A549 (cell line): ENCODE data around the gene LUZP4. TPM values are rescaled to one million over a fixed set of nuclear protein-coding genes. Genes with fewer than 3 reads are reported as not detected.

ENCODE experiments used
- ATAC-seq, 2 experiments: fragments of 200-7000 bp in 1 of 2; fragments of >200 bp in 1 of 2; cut with Nextera tagmentation in 1 of 2; cut with Tn5 transposase in 1 of 2; 3 replicates each; pipeline versions ENCODE4 v1.8.0 to v1.9.1; 2018 to 2020; ENCODE audit warnings: mild to moderate bottlenecking in 1 of 2, moderate library complexity in 1 of 2
- CTCF ChIA-PET: fragments of 300-600 bp; sonication (Branson Sonifier 250); formaldehyde crosslinking; extraction: SDS; loops from one replicate; lab custom pipeline; 2021; ENCODE audit warnings: antibody characterized with exemption, inconsistent platforms; lab: Yijun Ruan, JAX
- POLR2A ChIA-PET: fragments of 350-600 bp; formaldehyde crosslinking; extraction: SDS; loops from one replicate; lab custom pipeline; 2021; ENCODE audit warnings: antibody characterized with exemption, inconsistent platforms; lab: Yijun Ruan, JAX
- DNase-seq, 2 experiments: peaks; one replicate each; pipeline versions ENCODE4 v3.0.0 to v3.0.0-alpha.2; 2011 to 2016; ENCODE audit warnings: low read depth in 1 of 2, low spot score in 1 of 2
- FAIRE-seq: peaks from 2 replicates; lab custom pipeline; 2011; peaks lifted over from hg19 to GRCh38; lab: Jason Lieb, UNC
- H3K27ac ChIP-seq, 2 experiments: fragments of >200 bp; sonication (Bioruptor Twin); formaldehyde crosslinking; 3 replicates each; pipeline ENCODE4 v1.5.1; 2016 to 2017
- H3K4me1 ChIP-seq: fragments of >200 bp; sonication (Bioruptor Twin); formaldehyde crosslinking; 3 replicates; pipeline ENCODE4 v1.6.1; 2016
- H3K4me2 ChIP-seq: fragments of >200 bp; sonication (Bioruptor Twin); formaldehyde crosslinking; 3 replicates; pipeline ENCODE4 v1.6.1; 2016
- H3K4me3 ChIP-seq: fragments of >200 bp; sonication (Bioruptor Twin); formaldehyde crosslinking; 3 replicates; pipeline ENCODE4 v1.5.1; 2016
- H3K9me3 ChIP-seq: fragments of >200 bp; sonication (Bioruptor Twin); formaldehyde crosslinking; 3 replicates; pipeline ENCODE4 v1.6.1; 2016
- ATOH8 ChIP-seq: fragments of 250-450 bp; sonication (Bioruptor Pico); IDR thresholded peaks from 2 replicates; pipeline ENCODE4 v1.5.0; 2020; ENCODE audit warnings: low read depth, mild to moderate bottlenecking, moderate library complexity
- BHLHE40 ChIP-seq: IDR thresholded peaks from 2 replicates; pipeline ENCODE4 v1.6.1; 2012; ENCODE audit warnings: low read depth, low read length, inconsistent platforms
- CBX8 ChIP-seq: fragments of 200-600 bp; sonication (generic); IDR thresholded peaks from 2 replicates; pipeline ENCODE4 v1.6.1; 2016
- CEBPB ChIP-seq, 2 experiments: fragments of >200 bp in 1 of 2; sonication (Bioruptor Twin) in 1 of 2; formaldehyde crosslinking in 1 of 2; IDR thresholded peaks; 2 replicates each; pipeline ENCODE4 v1.6.1; 2012 to 2016
- CHD4 ChIP-seq: fragments of 200-600 bp; sonication (generic); IDR thresholded peaks from 2 replicates; pipeline ENCODE4 v1.6.1; 2016; ENCODE audit warnings: antibody characterized with exemption, mild to moderate bottlenecking, borderline replicate concordance
- E2F6 ChIP-seq: IDR thresholded peaks from 2 replicates; pipeline ENCODE4 v1.6.1; 2012; ENCODE audit warnings: low read depth, borderline replicate concordance
- EHMT2 ChIP-seq: fragments of 200-600 bp; sonication (generic); IDR thresholded peaks from 2 replicates; pipeline ENCODE4 v1.6.1; 2016; ENCODE audit warnings: antibody characterized with exemption, low read depth, mild to moderate bottlenecking, moderate library complexity
- ELK1 ChIP-seq: fragments of 150-350 bp; IDR thresholded peaks from 2 replicates; pipeline ENCODE4 v1.6.1; 2014; ENCODE audit warnings: low read depth, mild to moderate bottlenecking, low read length
- EP300 ChIP-seq, 2 experiments: fragments of >200 bp; sonication (Bioruptor Twin); formaldehyde crosslinking; IDR thresholded peaks; 2 replicates in 1 of 2; 3 replicates in 1 of 2; pipeline ENCODE4 v1.6.1; 2016 to 2017
- FOSB ChIP-seq: fragments of 250-450 bp; sonication (Bioruptor Pico); IDR thresholded peaks from 2 replicates; pipeline ENCODE4 v1.5.0; 2020; ENCODE audit warnings: mild to moderate bottlenecking, moderate library complexity
- FOSL2 ChIP-seq, 2 experiments: fragments of 450-650 bp in 1 of 2; fragments of >200 bp in 1 of 2; sonication (Bioruptor Twin) in 1 of 2; formaldehyde crosslinking; IDR thresholded peaks; 2 replicates each; pipeline versions ENCODE4 v1.5.0 to v1.6.1; 2016 to 2020; ENCODE audit warnings: mild to moderate bottlenecking in 1 of 2, moderate library complexity in 1 of 2
- GATA3 ChIP-seq: IDR thresholded peaks from 2 replicates; pipeline ENCODE4 v1.6.1; 2012; ENCODE audit warnings: borderline replicate concordance
- HDAC2 ChIP-seq: fragments of 200-600 bp; sonication (generic); IDR thresholded peaks from 2 replicates; pipeline ENCODE4 v1.6.1; 2016
- HEYL ChIP-seq: fragments of 250-450 bp; sonication (Bioruptor Pico); IDR thresholded peaks from 2 replicates; pipeline ENCODE4 v1.8.0; 2021; ENCODE audit warnings: mild to moderate bottlenecking, moderate library complexity
- HOXB13 ChIP-seq: fragments of 250-450 bp; sonication (Bioruptor Pico); IDR thresholded peaks from 2 replicates; pipeline ENCODE4 v1.5.0; 2020; ENCODE audit warnings: low read depth, mild to moderate bottlenecking, moderate library complexity
- JUN ChIP-seq, 2 experiments: fragments of >200 bp; sonication (Bioruptor Twin); formaldehyde crosslinking; IDR thresholded peaks; 2 replicates in 1 of 2; 3 replicates in 1 of 2; pipeline ENCODE4 v1.6.1; 2016 to 2017
- KDM1A ChIP-seq: fragments of 200-600 bp; sonication (generic); IDR thresholded peaks from 2 replicates; pipeline ENCODE4 v1.6.1; 2016; ENCODE audit warnings: low read depth, mild to moderate bottlenecking
- KDM5A ChIP-seq: fragments of 200-600 bp; sonication (generic); IDR thresholded peaks from 2 replicates; pipeline ENCODE4 v1.6.1; 2016; ENCODE audit warnings: antibody characterized with exemption, mild to moderate bottlenecking
- MAFK ChIP-seq: fragments of 450-650 bp; IDR thresholded peaks from 2 replicates; pipeline ENCODE4 v1.6.1; 2014; ENCODE audit not compliant: partially characterized antibody
- MAZ ChIP-seq: fragments of 150-350 bp; IDR thresholded peaks from 2 replicates; pipeline ENCODE4 v1.6.1; 2014; ENCODE audit warnings: antibody characterized with exemption, low read depth, low read length, borderline replicate concordance
- NFE2L2 ChIP-seq: fragments of 150-350 bp; conservative IDR thresholded peaks from 2 replicates; pipeline ENCODE4 v1.6.1; 2014; ENCODE audit warnings: low read length
- NPAS2 ChIP-seq: fragments of 250-450 bp; sonication (Bioruptor Pico); IDR thresholded peaks from 2 replicates; pipeline ENCODE4 v1.8.0; 2022; ENCODE audit warnings: mild to moderate bottlenecking, moderate library complexity, borderline replicate concordance
- NR3C1 ChIP-seq: fragments of >200 bp; sonication (Bioruptor Twin); formaldehyde crosslinking; IDR thresholded peaks from 3 replicates; pipeline ENCODE4 v1.6.1; 2017
- RAD21 ChIP-seq, 2 experiments: fragments of >200 bp in 1 of 2; sonication (Bioruptor Twin) in 1 of 2; formaldehyde crosslinking in 1 of 2; IDR thresholded peaks in 1 of 2; conservative IDR thresholded peaks in 1 of 2; 2 replicates in 1 of 2; 3 replicates in 1 of 2; pipeline ENCODE4 v1.6.1; 2012 to 2018; ENCODE audit warnings: inconsistent platforms in 1 of 2
- RCOR1 ChIP-seq: fragments of 150-350 bp; IDR thresholded peaks from 2 replicates; pipeline ENCODE4 v1.6.1; 2014; ENCODE audit warnings: antibody characterized with exemption, low read length, low read depth
- TFCP2L1 ChIP-seq: fragments of 250-450 bp; sonication (Bioruptor Pico); IDR thresholded peaks from 2 replicates; pipeline ENCODE4 v1.5.0; 2021; ENCODE audit warnings: mild to moderate bottlenecking
- ZFP36 ChIP-seq: fragments of 450-650 bp; IDR thresholded peaks from 2 replicates; pipeline ENCODE4 v1.6.1; 2014; ENCODE audit warnings: borderline replicate concordance; ENCODE audit not compliant: partially characterized antibody
- ZNF302 ChIP-seq: fragments of 250-450 bp; sonication (Bioruptor Pico); IDR thresholded peaks from 2 replicates; pipeline ENCODE4 v1.9.0; 2021; ENCODE audit warnings: inconsistent platforms, mild to moderate bottlenecking, moderate library complexity
- ZSCAN20 ChIP-seq: fragments of 250-450 bp; sonication (Bioruptor Pico); IDR thresholded peaks from 2 replicates; pipeline ENCODE4 v1.8.0; 2022; ENCODE audit warnings: mild to moderate bottlenecking, moderate library complexity
- WGBS: methylation state at CpG from one replicate; pipeline ENCODE4 v1.1.6; 2017; ENCODE audit errors: missing lambda C conversion rate; 5-methylcytosine and 5-hydroxymethylcytosine counted together
- polyA plus RNA-seq, 4 experiments: library from polyadenylated mRNA; depleted of rRNA in 3 of 4; stranded (reverse); fragments of >200 nt; fragmentation: RNase III in 1 of 4; extraction: RNeasy Plus Mini Kit Qiagen cat#74134 plus additional on column Dnase treatment in 1 of 4; gene quantifications; 2 replicates in 3 of 4; 3 replicates in 1 of 4; pipeline ENCODE4 v1.2.3, GENCODE V29; 2011 to 2017

Gene LUZP4
- polyA plus RNA-seq, 2 of the 4 experiments (the other 2 are of a cell fraction): not detected

- Histone ChIP-seq H3K4me3 (no peak overlapping the region), H3K4me1 (peaks cover 64% of the 10 kb centered on the region), H3K27ac (peak overlapping the region; percentile 50 to 74), H3K4me2 (peak overlapping the region; percentile 61), H3K9me3 (no peaks in the 10 kb centered on the region)
- FAIRE-seq: no peak
- ChIA-PET CTCF (no interaction called here), POLR2A (no interaction called here)
- 7% methylated on average over 1 of the region's 1 CpG for WGBS
- no peak for TF ChIP-seq FOSL2 (IDR thresholded peaks at IDR 0.05)
- 0 out of 2 replicates have a peak, but pooled peaks have one; percentile 8 for TF ChIP-seq FOSL2 (CRISPR knock-in tag; IDR thresholded peaks at IDR 0.05)
- TF ChIP-seq HDAC2: no peak
- peak in 1 of 2 experiments; percentile 38 for DNase-seq
- ATAC-seq: no peak
Observed at GRCh38 chrX:115341421-115341820, 51.9 kb downstream of the LUZP4 start.

- 0% methylated on average over 3 of the region's 3 CpGs for WGBS
- H3K4me2 ChIP-seq: peak overlapping the region; percentile 77
- POLR2A ChIA-PET: interaction anchor here (2.5 kb wide), 1 partner anchor 216 kb away, joined by 32 read pairs; the partner anchor contains the start of gene PLS3
Observed at GRCh38 chrX:115344885-115345614, 55.5 kb downstream of the LUZP4 start.

GRCh38 chrX:115345615-115346014 is 56.1 kb downstream of the LUZP4 start:
- FAIRE-seq: peak; percentile 96
- peak overlapping the region; percentile 88 to 94 for H3K27ac ChIP-seq
- 31% methylated on average over 3 of the region's 3 CpGs for WGBS
- ATAC-seq: peak; percentile 45; a peak in 4 of 6 replicates
- no peak overlapping the region for H3K4me3 ChIP-seq
- no peaks in the 10 kb centered on the region for H3K9me3 ChIP-seq
- ChIA-PET CTCF (interaction anchor here (0.8 to 2.3 kb wide), 5 partner anchors 9 to 15 kb away, joined by 3 to 9 read pairs (median 6); no protein-coding TSS in a partner anchor), POLR2A (interaction anchor here (2.5 kb wide), 1 partner anchor 215 kb away, joined by 32 read pairs; the partner anchor contains the start of gene PLS3)
- peaks cover 60% of the 10 kb centered on the region for H3K4me1 ChIP-seq
- H3K4me2 ChIP-seq: peak overlapping the region; percentile 77
- no peak for DNase-seq
- no peak for TF ChIP-seq EHMT2
- TF ChIP-seq RCOR1: no peak
- TF ChIP-seq TFCP2L1 (CRISPR knock-in tag): no peak
- TF ChIP-seq ZNF302 (CRISPR knock-in tag): no peak
- TF ChIP-seq MAZ: no peak
- TF ChIP-seq KDM5A: no peak
- TF ChIP-seq ZSCAN20 (CRISPR knock-in tag): no peak
- TF ChIP-seq NPAS2 (CRISPR knock-in tag): no peak
- TF ChIP-seq ELK1: no peak
- TF ChIP-seq ZFP36: no peak
- no peak for TF ChIP-seq JUN (IDR thresholded peaks at IDR 0.05)
- TF ChIP-seq HEYL (CRISPR knock-in tag): no peak
- TF ChIP-seq KDM1A: no peak
- TF ChIP-seq CHD4: no peak

More at GRCh38 chrX:115344885-115345614, 55.5 kb downstream of the LUZP4 start:
- H3K4me3 ChIP-seq: no peak overlapping the region
- CTCF ChIA-PET: interaction anchor here (0.7 to 2.3 kb wide), 6 partner anchors 9 to 19 kb away, joined by 3 to 9 read pairs (median 4); no protein-coding TSS in a partner anchor
- H3K4me1 ChIP-seq: peaks cover 66% of the 10 kb centered on the region
- DNase-seq (peak; percentile 62 to 91), ATAC-seq (peak; percentile 96 to 97), FAIRE-seq (peak; percentile 96)
- TF ChIP-seq EHMT2 (no peak), KDM1A (no peak), HOXB13 (CRISPR knock-in tag) (no peak), RAD21 (conservative IDR thresholded peaks at IDR 0.05 in 1 of 2, IDR thresholded peaks at IDR 0.05 in 1 of 2) (peak in 1 of 2 experiments; percentile 25; a peak in 2 of 5 replicates), EP300 (IDR thresholded peaks at IDR 0.05) (no peak), NFE2L2 (no peak), ELK1 (no peak), JUN (IDR thresholded peaks at IDR 0.05) (0 out of 5 replicates have a peak, but pooled peaks of 1 of the 2 experiments have one; percentile 33), HEYL (CRISPR knock-in tag) (no peak), FOSL2 (IDR thresholded peaks at IDR 0.05) (no peak), FOSL2 (CRISPR knock-in tag; IDR thresholded peaks at IDR 0.05) (peak; percentile 60), ZNF302 (CRISPR knock-in tag) (no peak), ATOH8 (CRISPR knock-in tag) (no peak), TFCP2L1 (CRISPR knock-in tag) (no peak), NR3C1 (no peak), CEBPB (IDR thresholded peaks at IDR 0.05) (peak; percentile 63 to 83; a peak in 3 of 4 replicates), GATA3 (0 out of 2 replicates have a peak, but pooled peaks have one; percentile 25), ZFP36 (no peak), FOSB (CRISPR knock-in tag) (no peak), MAFK (peak; percentile 83), BHLHE40 (no peak), HDAC2 (no peak), E2F6 (no peak), CBX8 (no peak)
- no peaks in the 10 kb centered on the region for H3K9me3 ChIP-seq
- H3K27ac ChIP-seq: peak overlapping the region; percentile 88 to 94
